HEK293 (cell line): ENCODE results near the gene LIN54.

ENCODE experiments used
- CTCF ChIA-PET: fragments of 350-600 bp; formaldehyde crosslinking; extraction: SDS; loops from one replicate; lab custom pipeline; 2021; ENCODE audit warnings: antibody characterized with exemption; lab: Yijun Ruan, JAX
- POLR2A ChIA-PET: fragments of 300-600 bp; formaldehyde crosslinking; extraction: SDS; loops from one replicate; lab custom pipeline; 2020; ENCODE audit warnings: antibody characterized with exemption, inconsistent platforms; lab: Yijun Ruan, JAX
- H3K27ac ChIP-seq: fragments of 200-500 bp; sonication (Bioruptor generic); 2 replicates; pipeline ENCODE4 v1.5.1; 2014; ENCODE audit warnings: low read depth, low read length, control low read depth, inconsistent platforms; ENCODE audit errors: extremely low read depth
- H3K36me3 ChIP-seq, 2 experiments: fragments of 200-500 bp in 1 of 2; sonication (Bioruptor generic) in 1 of 2; 1 replicate in 1 of 2; 2 replicates in 1 of 2; pipeline ENCODE4 v1.5.1; 2014 to 2017; ENCODE audit warnings: inconsistent platforms in 2 of 2, low read length in 2 of 2; ENCODE audit not compliant: control insufficient read depth in 2 of 2, insufficient read depth in 1 of 2
- H3K4me1 ChIP-seq: fragments of 200-500 bp; sonication (Bioruptor generic); 2 replicates; pipeline ENCODE4 v1.5.1; 2014; ENCODE audit warnings: mild to moderate bottlenecking, low read length, inconsistent platforms; ENCODE audit not compliant: control insufficient read depth, insufficient read depth
- H3K4me3 ChIP-seq: 2 replicates; pipeline ENCODE4 v1.5.1; 2011; ENCODE audit warnings: low read depth, mild to moderate bottlenecking, control low read depth, low read length, moderate library complexity
- H3K9me3 ChIP-seq: fragments of 200-500 bp; sonication (Bioruptor generic); 2 replicates; pipeline ENCODE4 v1.5.1; 2014; ENCODE audit warnings: low read depth, low read length, inconsistent platforms; ENCODE audit not compliant: control insufficient read depth, insufficient read depth
- BCL6B ChIP-seq: fragments of 450-650 bp; formaldehyde crosslinking; IDR thresholded peaks from 2 replicates; pipeline ENCODE4 v1.5.1; 2017; ENCODE audit warnings: missing biosample characterization, missing genetic modification characterization
- HOXC10 ChIP-seq: sonication (generic); formaldehyde crosslinking; IDR thresholded peaks from 2 replicates; pipeline ENCODE4 v1.8.1; 2023; ENCODE audit warnings: mild to moderate bottlenecking, missing genetic modification reagents
- KLF17 ChIP-seq: fragments of 450-650 bp; formaldehyde crosslinking; IDR thresholded peaks from 2 replicates; pipeline ENCODE4 v1.5.1; 2016; ENCODE audit warnings: missing biosample characterization, missing genetic modification characterization
- MYNN ChIP-seq: fragments of 450-650 bp; formaldehyde crosslinking; IDR thresholded peaks from 2 replicates; pipeline ENCODE4 v1.5.1; 2016; ENCODE audit warnings: missing biosample characterization, missing genetic modification characterization, borderline replicate concordance
- PRDM2 ChIP-seq: fragments of 450-650 bp; formaldehyde crosslinking; IDR thresholded peaks from 2 replicates; pipeline ENCODE4 v1.5.1; 2016; ENCODE audit warnings: missing biosample characterization, missing genetic modification characterization, borderline replicate concordance
- REPIN1 ChIP-seq: fragments of 450-650 bp; formaldehyde crosslinking; IDR thresholded peaks from 2 replicates; pipeline ENCODE4 v1.5.1; 2017; ENCODE audit warnings: missing biosample characterization, missing genetic modification characterization, low read depth
- TSHZ1 ChIP-seq: fragments of 450-650 bp; formaldehyde crosslinking; IDR thresholded peaks from 2 replicates; pipeline ENCODE4 v1.5.1; 2016; ENCODE audit warnings: missing biosample characterization, missing genetic modification characterization, borderline replicate concordance
- ZEB2 ChIP-seq: fragments of 450-650 bp; formaldehyde crosslinking; IDR thresholded peaks from 2 replicates; pipeline ENCODE4 v1.5.1; 2016; ENCODE audit warnings: missing biosample characterization, missing genetic modification characterization
- ZFP69B ChIP-seq: fragments of 450-650 bp; formaldehyde crosslinking; IDR thresholded peaks from 2 replicates; pipeline ENCODE4 v1.5.1; 2016; ENCODE audit warnings: missing biosample characterization, missing genetic modification characterization
- ZNF121 ChIP-seq: fragments of 450-650 bp; formaldehyde crosslinking; IDR thresholded peaks from 2 replicates; pipeline ENCODE4 v1.5.1; 2016; ENCODE audit warnings: missing biosample characterization, missing genetic modification characterization
- ZNF2 ChIP-seq: fragments of 450-650 bp; formaldehyde crosslinking; IDR thresholded peaks from 2 replicates; pipeline ENCODE4 v1.5.1; 2016; ENCODE audit warnings: missing biosample characterization, missing genetic modification characterization
- ZNF214 ChIP-seq: fragments of 450-650 bp; formaldehyde crosslinking; IDR thresholded peaks from 2 replicates; pipeline ENCODE4 v1.5.1; 2017; ENCODE audit warnings: missing biosample characterization, mild to moderate bottlenecking, missing genetic modification characterization, borderline replicate concordance
- ZNF488 ChIP-seq: fragments of 450-650 bp; formaldehyde crosslinking; IDR thresholded peaks from 2 replicates; pipeline ENCODE4 v1.5.1; 2016; ENCODE audit warnings: missing biosample characterization, missing genetic modification characterization
- ZNF518A ChIP-seq: fragments of 450-650 bp; formaldehyde crosslinking; conservative IDR thresholded peaks from 2 replicates; pipeline ENCODE4 v1.5.1; 2016; ENCODE audit warnings: low read depth, missing biosample characterization, missing genetic modification characterization
- ZNF548 ChIP-seq: fragments of 450-650 bp; formaldehyde crosslinking; IDR thresholded peaks from 2 replicates; pipeline ENCODE4 v1.5.1; 2016; ENCODE audit warnings: missing biosample characterization, missing genetic modification characterization
- ZNF555 ChIP-seq: fragments of 450-650 bp; formaldehyde crosslinking; conservative IDR thresholded peaks from 2 replicates; pipeline ENCODE4 v1.5.1; 2017; ENCODE audit warnings: missing biosample characterization, mild to moderate bottlenecking, missing genetic modification characterization, inconsistent platforms
- ZNF558 ChIP-seq: fragments of 450-650 bp; formaldehyde crosslinking; IDR thresholded peaks from 2 replicates; pipeline ENCODE4 v1.5.1; 2016; ENCODE audit warnings: missing biosample characterization, missing genetic modification characterization
- ZNF561 ChIP-seq: fragments of 450-650 bp; IDR thresholded peaks from 2 replicates; pipeline ENCODE4 v1.5.1; 2018; ENCODE audit warnings: missing biosample characterization, missing genetic modification characterization, borderline replicate concordance
- ZNF621 ChIP-seq: fragments of 450-650 bp; formaldehyde crosslinking; IDR thresholded peaks from 2 replicates; pipeline ENCODE4 v1.5.1; 2017; ENCODE audit warnings: missing biosample characterization, missing genetic modification characterization
- ZNF629 ChIP-seq: fragments of 450-650 bp; formaldehyde crosslinking; IDR thresholded peaks from 2 replicates; pipeline ENCODE4 v1.5.1; 2017; ENCODE audit warnings: missing biosample characterization, missing genetic modification characterization

The LIN54 gene

GRCh38 chr4:82951196-82951595 is 59.4 kb downstream of the LIN54 start:
- ChIA-PET POLR2A (no interaction called here), CTCF (no interaction called here)
- Histone ChIP-seq H3K4me3 (no peak overlapping the region), H3K27ac (no peak overlapping the region), H3K36me3 (peaks cover 0 to 3% of the 10 kb centered on the region in 2 experiments; a peak in 1 of 3 replicates), H3K9me3 (no peaks in the 10 kb centered on the region), H3K4me1 (no peaks in the 10 kb centered on the region)
- TF ChIP-seq PRDM2 (tag by site-specific recombination) (no peak), ZNF121 (tag by site-specific recombination) (no peak), ZFP69B (no peak), HOXC10 (CRISPR knock-in tag) (no peak), ZNF561 (tag by site-specific recombination) (no peak), MYNN (tag by site-specific recombination) (no peak), ZNF548 (tag by site-specific recombination) (no peak), TSHZ1 (no peak), ZNF558 (tag by site-specific recombination) (no peak), ZNF2 (no peak), ZNF214 (tag by site-specific recombination) (no peak), ZNF488 (tag by site-specific recombination) (no peak), KLF17 (tag by site-specific recombination) (no peak), ZNF518A (tag by site-specific recombination) (no peak), ZNF621 (no peak), ZEB2 (tag by site-specific recombination) (no peak), ZNF555 (no peak), BCL6B (tag by site-specific recombination) (no peak), REPIN1 (tag by site-specific recombination) (no peak), ZNF629 (tag by site-specific recombination) (no peak)
